HepG2 (cell line): ENCODE measurements around the gene CCDC157. TPM values are rescaled to one million over a fixed set of nuclear protein-coding genes. Genes with fewer than 3 reads are reported as not detected.

Experiments used
- ATAC-seq: fragments of 200-7000 bp; cut with Tn5 transposase; 3 replicates; pipeline ENCODE4 v1.9.1; 2020; ENCODE audit warnings: mild to moderate bottlenecking, moderate library complexity
- BruUV-seq: library from RNA; stranded (reverse); fragments of 400-500 nt; replicated peaks from 2 replicates; lab custom pipeline; 2021; lab: Mats Ljungman, UMichigan
- CTCF ChIA-PET: fragments of 300-600 bp; formaldehyde crosslinking; extraction: SDS; loops from one replicate; lab custom pipeline; 2021; ENCODE audit warnings: low total read pairs, inconsistent platforms, low intra/inter-chr PET ratio; lab: Yijun Ruan, JAX
- POLR2A ChIA-PET: fragments of 350-600 bp; sonication (Branson Sonifier 250); formaldehyde crosslinking; loops from one replicate; lab custom pipeline; 2020; ENCODE audit warnings: antibody characterized with exemption, inconsistent platforms; lab: Yijun Ruan, JAX
- DNase-seq: peaks from one replicate; pipeline ENCODE4 v3.0.0-alpha.2; 2015; ENCODE audit warnings: low spot score
- FAIRE-seq: peaks from 3 replicates; lab custom pipeline; 2011; peaks lifted over from hg19 to GRCh38; lab: Jason Lieb, UNC
- H2AFZ ChIP-seq: one replicate; pipeline ENCODE4 v1.6.1; 2011; ENCODE audit warnings: low read length, inconsistent platforms
- H3K27ac ChIP-seq: fragments of 300-600 bp; 3 replicates; pipeline ENCODE4 v1.8.0; 2011; ENCODE audit warnings: mixed run types, mild to moderate bottlenecking, mixed read lengths, low read length, inconsistent platforms; ENCODE audit not compliant: insufficient read depth; ENCODE audit errors: extremely low read length
- H3K27me3 ChIP-seq, 2 experiments: fragments of 200-600 bp in 1 of 2; 2 replicates in 1 of 2; 3 replicates in 1 of 2; pipeline versions ENCODE4 v1.6.0 to v1.8.0; 2011; ENCODE audit warnings: low read length in 2 of 2, mild to moderate bottlenecking in 2 of 2, moderate library complexity in 2 of 2, inconsistent platforms in 1 of 2; ENCODE audit not compliant: insufficient read depth in 2 of 2, control insufficient read depth in 1 of 2
- H3K36me3 ChIP-seq, 2 experiments: fragments of 200-600 bp in 1 of 2; replicated peaks in 1 of 2; 2 replicates in 1 of 2; 3 replicates in 1 of 2; pipeline versions ENCODE4 v1.5.1 to v1.8.0; 2011; ENCODE audit warnings: low read length in 2 of 2, inconsistent platforms in 1 of 2; ENCODE audit not compliant: insufficient read depth in 2 of 2, control insufficient read depth in 1 of 2
- H3K4me1 ChIP-seq: 2 replicates; pipeline ENCODE4 v1.5.1; 2012; ENCODE audit warnings: low read length, inconsistent platforms; ENCODE audit not compliant: insufficient read depth
- H3K4me2 ChIP-seq: 2 replicates; pipeline ENCODE4 v1.6.0; 2011; ENCODE audit warnings: low read depth, low read length, inconsistent platforms
- H3K4me3 ChIP-seq, 3 experiments: fragments of 200-600 bp in 1 of 3; sonication (generic), shearing (Covaris generic) in 1 of 3; replicated peaks in 1 of 3; 2 replicates each; pipeline ENCODE4 v1.5.1; 2011 to 2016; ENCODE audit warnings: low read length in 3 of 3, inconsistent platforms in 2 of 3, low read depth in 2 of 3, mild to moderate bottlenecking in 2 of 3, control low read depth in 1 of 3, mixed read lengths in 1 of 3; ENCODE audit not compliant: insufficient read depth in 1 of 3
- H3K79me2 ChIP-seq: one replicate; pipeline ENCODE4 v1.6.1; 2011; ENCODE audit warnings: low read length, inconsistent platforms; ENCODE audit not compliant: insufficient read depth
- H3K9ac ChIP-seq: 2 replicates; pipeline ENCODE4 v1.6.0; 2011; ENCODE audit warnings: mild to moderate bottlenecking, low read depth, low read length, inconsistent platforms; ENCODE audit not compliant: insufficient read depth
- H3K9me3 ChIP-seq: 2 replicates; pipeline ENCODE4 v1.5.1; 2012; ENCODE audit warnings: mild to moderate bottlenecking, low read length
- H4K20me1 ChIP-seq: 2 replicates; pipeline ENCODE4 v1.6.0; 2011; ENCODE audit warnings: inconsistent platforms, mild to moderate bottlenecking, low read length, moderate library complexity; ENCODE audit not compliant: insufficient read depth
- ATF2 ChIP-seq: sonication (generic); formaldehyde crosslinking; IDR thresholded peaks from 2 replicates; pipeline ENCODE4 v1.4.0; 2020; ENCODE audit warnings: missing genetic modification reagents
- BATF2 ChIP-seq: sonication (generic); formaldehyde crosslinking; IDR thresholded peaks from 2 replicates; pipeline ENCODE4 v1.8.0; 2022; ENCODE audit warnings: mild to moderate bottlenecking, missing genetic modification reagents, moderate library complexity
- CHD2 ChIP-seq: IDR thresholded peaks from 2 replicates; pipeline ENCODE4 v1.6.1; 2011; ENCODE audit warnings: low read depth, low read length, improper control_type of control experiment
- CREB3 ChIP-seq: sonication (generic); formaldehyde crosslinking; IDR thresholded peaks from 2 replicates; pipeline ENCODE4 v1.5.0; 2020; ENCODE audit warnings: missing genetic modification reagents
- DNMT3B ChIP-seq: conservative IDR thresholded peaks from 2 replicates; pipeline ENCODE4 v1.6.1; 2016; ENCODE audit warnings: missing biosample characterization, control low read depth
- EED ChIP-seq: sonication (generic); formaldehyde crosslinking; IDR thresholded peaks from 2 replicates; pipeline ENCODE4 v1.5.0; 2020; ENCODE audit warnings: mild to moderate bottlenecking, missing genetic modification reagents
- NR2C2 ChIP-seq: sonication (generic); formaldehyde crosslinking; IDR thresholded peaks from 2 replicates; pipeline ENCODE4 v1.4.0; 2020; ENCODE audit warnings: missing genetic modification reagents, mild to moderate bottlenecking, moderate library complexity, borderline replicate concordance
- ZBTB7A ChIP-seq: sonication (generic); formaldehyde crosslinking; IDR thresholded peaks from 2 replicates; pipeline ENCODE4 v1.8.0; 2022; ENCODE audit warnings: mild to moderate bottlenecking, missing genetic modification reagents
- ZNF12 ChIP-seq: sonication (generic); formaldehyde crosslinking; IDR thresholded peaks from 2 replicates; pipeline ENCODE4 v1.5.0; 2020; ENCODE audit warnings: missing genetic modification reagents
- ZNF530 ChIP-seq: sonication (generic); formaldehyde crosslinking; IDR thresholded peaks from 2 replicates; pipeline ENCODE4 v1.5.0; 2020; ENCODE audit warnings: low read depth, mild to moderate bottlenecking, missing genetic modification reagents
- ZNF703 ChIP-seq: sonication (generic); formaldehyde crosslinking; IDR thresholded peaks from 2 replicates; pipeline ENCODE4 v1.5.1; 2020; ENCODE audit warnings: missing genetic modification reagents, mild to moderate bottlenecking, moderate library complexity, borderline replicate concordance
- ZNF75D ChIP-seq: sonication (generic); formaldehyde crosslinking; IDR thresholded peaks from 2 replicates; pipeline ENCODE4 v1.8.1; 2023; ENCODE audit warnings: missing genetic modification reagents, mild to moderate bottlenecking, borderline replicate concordance
- WGBS: methylation state at CpG from one replicate; pipeline ENCODE4 v1.1.6; 2017; ENCODE audit warnings: low lambda C conversion rate; 5-methylcytosine and 5-hydroxymethylcytosine counted together
- in situ Hi-C: cut with HindIII; loops from 2 replicates; pipeline ENCODE4 v1.10.0; 2017; ENCODE audit warnings: low pct_unique_long_range_greater_than_20kb; ENCODE audit not compliant: extremely low pct_ligation_motif_present
- intact Hi-C: fragments of 100-400 bp; cut with micrococcal nuclease; formaldehyde crosslinking; loops from one replicate; pipeline ENCODE4 v1.10.0; 2022; ENCODE audit not compliant: unreplicated experiment
- polyA plus RNA-seq, 8 experiments: library from polyadenylated mRNA; depleted of rRNA in 3 of 8; stranded (reverse) in 7 of 8; unstranded in 1 of 8; fragments of >200 nt; fragmentation: Illumina TruSeq in 4 of 8; extraction: Trizol in 4 of 8; gene quantifications; 2 replicates each; pipeline versions ENCODE4 v1.2.1 to v1.2.3, GENCODE V29; 2011 to 2016; ENCODE audit warnings: low read depth in 4 of 8, missing spikeins in 1 of 8, mixed read lengths in 1 of 8; ENCODE audit not compliant: insufficient read depth in 1 of 8
- total RNA-seq, 5 experiments: library from RNA; depleted of rRNA; stranded (reverse); fragments of >200 nt; fragmentation: Illumina TruSeq; extraction: Trizol; gene quantifications; 2 replicates each; pipeline ENCODE4 v1.2.3, GENCODE V29; 2016; ENCODE audit warnings: low read depth in 1 of 5

Gene CCDC157
- total and polyA plus RNA-seq, 2 of the 13 experiments (the other 11 are each of a cell fraction or from before 2014, with no cell fraction given) = 1.4 to 1.6 TPM

GRCh38 chr22:30371981-30372380, 15.2 kb downstream of the CCDC157 start:
- POLR2A ChIA-PET = interaction anchor here (1.5 kb wide), 1 partner anchor 15 kb away, joined by 4 read pairs; the partner anchor contains the start of genes CCDC157 and SF3A1
- no peak for DNase-seq
- no TSS peak for BruUV-seq
- CTCF ChIA-PET = no interaction called here
- TF ChIP-seq ATF2 = no peak
- no peak for TF ChIP-seq CREB3
- TF ChIP-seq ZNF530 (CRISPR knock-in tag) = no peak
- no peak for TF ChIP-seq NR2C2 (CRISPR knock-in tag)
- TF ChIP-seq CHD2 = no peak
- no peak for TF ChIP-seq BATF2 (CRISPR knock-in tag)
- no peak for TF ChIP-seq ZNF703 (CRISPR knock-in tag)
- no peak for TF ChIP-seq ZNF12 (CRISPR knock-in tag)
- TF ChIP-seq ZBTB7A = no peak
- TF ChIP-seq EED (CRISPR knock-in tag) = no peak
- TF ChIP-seq ZNF75D (CRISPR knock-in tag) = no peak
- no peak for TF ChIP-seq DNMT3B
- Histone ChIP-seq H4K20me1 (no peaks in the 10 kb centered on the region), H3K4me1 (no peaks in the 10 kb centered on the region), H3K27me3 (no peaks in the 10 kb centered on the region), H3K4me2 (no peak overlapping the region), H3K79me2 (no peaks in the 10 kb centered on the region), H3K9me3 (no peaks in the 10 kb centered on the region), H3K9ac (no peak overlapping the region), H3K36me3 (no peaks in the 10 kb centered on the region), H3K4me3 (no peak overlapping the region), H2AFZ (no peak overlapping the region), H3K27ac (no peak overlapping the region)
- WGBS = 95% methylated on average over 5 of the region's 13 CpGs
- intact Hi-C loops = no loop called here
- ATAC-seq = peak; percentile 15
- in situ Hi-C loops = no loop called here
- no peak for FAIRE-seq
